IMR-90 (cell line): ENCODE data around the gene NPDC1. TPM values are rescaled to one million over a fixed set of nuclear protein-coding genes. Genes with fewer than 3 reads are reported as not detected.
A peak's percentile ranks its signal among the peaks of the same experiment; 100 is the strongest.

Experiments
- ATAC-seq: fragments of 200-7000 bp; cut with Tn5 transposase; 2 replicates; pipeline ENCODE4 v1.9.1; 2020; ENCODE audit warnings: low read depth, mild to moderate bottlenecking, moderate library complexity
- BruUV-seq: library from RNA; stranded (reverse); fragments of 400-500 nt; replicated peaks from 2 replicates; lab custom pipeline; 2021; lab: Mats Ljungman, UMichigan
- CTCF ChIA-PET: fragments of 300-600 bp; formaldehyde crosslinking; extraction: SDS; loops from one replicate; lab custom pipeline; 2021; ENCODE audit warnings: antibody characterized with exemption; lab: Yijun Ruan, JAX
- POLR2A ChIA-PET: fragments of 300-600 bp; sonication (Branson Sonifier 250); formaldehyde crosslinking; loops from one replicate; lab custom pipeline; 2022; ENCODE audit warnings: antibody characterized with exemption; ENCODE audit not compliant: unreplicated experiment; lab: Charles Lee
- DNase-seq: peaks from one replicate; pipeline ENCODE4 v3.0.0; 2013
- H2AFZ ChIP-seq: replicated peaks from 2 replicates; pipeline ENCODE3; 2013; ENCODE audit warnings: low read length, mild to moderate bottlenecking; ENCODE audit not compliant: poor library complexity
- H2AK5ac ChIP-seq: 2 replicates; pipeline ENCODE4 v1.6.1; 2013; ENCODE audit warnings: low read depth, low read length, inconsistent platforms
- H2AK9ac ChIP-seq: replicated peaks from 2 replicates; pipeline ENCODE3; 2013; ENCODE audit warnings: mild to moderate bottlenecking, low read depth, low read length, moderate library complexity; ENCODE audit not compliant: poor library complexity
- H2BK120ac ChIP-seq: 2 replicates; pipeline ENCODE4 v1.6.1; 2013; ENCODE audit warnings: low read depth, low read length, inconsistent platforms
- H2BK15ac ChIP-seq: 3 replicates; pipeline ENCODE4 v1.6.1; 2013; ENCODE audit warnings: low read depth, low read length, inconsistent platforms
- H2BK20ac ChIP-seq: 2 replicates; pipeline ENCODE4 v1.6.1; 2013; ENCODE audit warnings: low read depth, mild to moderate bottlenecking, inconsistent platforms, low read length, moderate library complexity
- H2BK5ac ChIP-seq: 2 replicates; pipeline ENCODE4 v1.6.1; 2013; ENCODE audit warnings: mild to moderate bottlenecking, low read depth, low read length, inconsistent platforms; ENCODE audit not compliant: poor library complexity, severe bottlenecking
- H3K14ac ChIP-seq: replicated peaks from 2 replicates; pipeline ENCODE4 v1.6.1; 2013; ENCODE audit warnings: low read depth, low read length, inconsistent platforms
- H3K18ac ChIP-seq: 2 replicates; pipeline ENCODE4 v1.6.1; 2013; ENCODE audit warnings: low read depth, low read length, control low read depth
- H3K23ac ChIP-seq: 2 replicates; pipeline ENCODE4 v1.6.1; 2013; ENCODE audit warnings: low read depth, low read length, inconsistent platforms
- H3K27ac ChIP-seq: 2 replicates; pipeline ENCODE4 v1.5.1; 2013; ENCODE audit warnings: mild to moderate bottlenecking, control low read depth, low read length; ENCODE audit not compliant: insufficient read depth
- H3K27me3 ChIP-seq: 2 replicates; pipeline ENCODE4 v1.6.1; 2013; ENCODE audit warnings: low read length; ENCODE audit not compliant: control insufficient read depth, insufficient read depth
- H3K36me3 ChIP-seq: 2 replicates; pipeline ENCODE4 v1.6.1; 2013; ENCODE audit warnings: low read length, mixed read lengths; ENCODE audit not compliant: control insufficient read depth, insufficient read depth
- H3K4ac ChIP-seq: 2 replicates; pipeline ENCODE4 v1.6.1; 2013; ENCODE audit warnings: low read depth, low read length, inconsistent platforms
- H3K4me1 ChIP-seq: 2 replicates; pipeline ENCODE4 v1.6.1; 2013; ENCODE audit warnings: low read length, mixed read lengths; ENCODE audit not compliant: control insufficient read depth, insufficient read depth
- H3K4me2 ChIP-seq: 2 replicates; pipeline ENCODE4 v1.6.1; 2013; ENCODE audit warnings: low read depth, mild to moderate bottlenecking, control low read depth, low read length, moderate library complexity
- H3K4me3 ChIP-seq: 2 replicates; pipeline ENCODE4 v1.5.1; 2013; ENCODE audit warnings: low read depth, mild to moderate bottlenecking, control low read depth, low read length, moderate library complexity; ENCODE audit not compliant: insufficient read depth
- H3K56ac ChIP-seq: 2 replicates; pipeline ENCODE4 v1.6.1; 2013; ENCODE audit warnings: low read length, inconsistent platforms; ENCODE audit not compliant: insufficient read depth; ENCODE audit errors: extremely low read depth
- H3K79me1 ChIP-seq, 2 experiments: 2 replicates each; pipeline ENCODE4 v1.6.1; 2013; ENCODE audit warnings: low read length in 2 of 2, inconsistent platforms in 1 of 2, low read depth in 1 of 2
- H3K9ac ChIP-seq: 2 replicates; pipeline ENCODE4 v1.6.1; 2013; ENCODE audit warnings: low read depth, low read length, control low read depth
- H3K9me1 ChIP-seq: 2 replicates; pipeline ENCODE4 v1.6.1; 2013; ENCODE audit warnings: low read length, inconsistent platforms; ENCODE audit not compliant: insufficient read depth
- H3K9me3 ChIP-seq: 2 replicates; pipeline ENCODE4 v1.6.1; 2013; ENCODE audit warnings: low read length; ENCODE audit not compliant: control insufficient read depth, insufficient read depth
- H4K20me1 ChIP-seq: 2 replicates; pipeline ENCODE4 v1.6.1; 2013; ENCODE audit warnings: low read length, inconsistent platforms; ENCODE audit not compliant: insufficient read depth
- H4K5ac ChIP-seq: 2 replicates; pipeline ENCODE4 v1.6.1; 2013; ENCODE audit warnings: mild to moderate bottlenecking, low read depth, low read length, control low read depth
- H4K8ac ChIP-seq, 2 experiments: 2 replicates each; pipeline ENCODE4 v1.6.1; 2013; ENCODE audit warnings: low read depth in 2 of 2, low read length in 2 of 2, control low read depth in 1 of 2, inconsistent platforms in 1 of 2
- H4K91ac ChIP-seq: 2 replicates; pipeline ENCODE4 v1.6.1; 2013; ENCODE audit warnings: low read depth, low read length, inconsistent platforms; ENCODE audit not compliant: insufficient read depth
- BHLHE40 ChIP-seq: fragments of 150-350 bp; IDR thresholded peaks from 2 replicates; pipeline ENCODE4 v1.6.1; 2016; ENCODE audit warnings: mild to moderate bottlenecking, low read depth, low read length
- CEBPB ChIP-seq: IDR thresholded peaks from 2 replicates; pipeline ENCODE4 v1.6.1; 2012; ENCODE audit warnings: low read depth, low read length, improper control_type of control experiment
- CHD1 ChIP-seq: IDR thresholded peaks from 2 replicates; pipeline ENCODE4 v1.6.1; 2012; ENCODE audit warnings: low read depth, low read length, improper control_type of control experiment
- CTCF ChIP-seq: conservative IDR thresholded peaks from 2 replicates; pipeline ENCODE4 v1.5.1; 2012; ENCODE audit warnings: mild to moderate bottlenecking, low read depth, low read length, improper control_type of control experiment
- FOS ChIP-seq: fragments of 150-350 bp; IDR thresholded peaks from 2 replicates; pipeline ENCODE4 v1.6.1; 2016; ENCODE audit warnings: low read depth, low read length
- MAFK ChIP-seq: IDR thresholded peaks from 2 replicates; pipeline ENCODE4 v1.6.1; 2012; ENCODE audit warnings: low read depth, low read length, improper control_type of control experiment
- MAZ ChIP-seq: IDR thresholded peaks from 2 replicates; pipeline ENCODE4 v1.6.1; 2012; ENCODE audit warnings: low read depth, mild to moderate bottlenecking, low read length, improper control_type of control experiment, moderate library complexity, borderline replicate concordance
- MXI1 ChIP-seq: IDR thresholded peaks from 2 replicates; pipeline ENCODE4 v1.6.1; 2012; ENCODE audit warnings: low read depth, mild to moderate bottlenecking, low read length, moderate library complexity, borderline replicate concordance
- NFE2L2 ChIP-seq: fragments of 150-350 bp; IDR thresholded peaks from 2 replicates; pipeline ENCODE4 v1.6.1; 2016; ENCODE audit warnings: low read depth, mild to moderate bottlenecking, low read length
- POLR2A ChIP-seq: IDR thresholded peaks from 2 replicates; pipeline ENCODE4 v1.6.1; 2012; ENCODE audit warnings: mild to moderate bottlenecking, low read depth, low read length
- RAD21 ChIP-seq: IDR thresholded peaks from 2 replicates; pipeline ENCODE4 v1.6.1; 2012; ENCODE audit warnings: low read length, improper control_type of control experiment
- RFX5 ChIP-seq: IDR thresholded peaks from 2 replicates; pipeline ENCODE4 v1.8.0; 2012; ENCODE audit warnings: low read depth, mild to moderate bottlenecking, low read length, moderate library complexity
- SMC3 ChIP-seq: fragments of 150-350 bp; IDR thresholded peaks from 2 replicates; pipeline ENCODE4 v1.6.1; 2016; ENCODE audit warnings: low read depth, mild to moderate bottlenecking, antibody characterized with exemption, low read length, moderate library complexity
- WGBS, 2 experiments: methylation state at CpG; one replicate each; pipeline versions ENCODE4 v1.1.5 to v1.1.7; 2013; ENCODE audit warnings: missing lambda C conversion rate in 2 of 2; ENCODE audit not compliant: insufficient read length in 1 of 2; ENCODE audit errors: extremely low coverage in 2 of 2; 5-methylcytosine and 5-hydroxymethylcytosine counted together
- dilution Hi-C: fragments of 300-500 bp; cut with HindIII; formaldehyde crosslinking; loops from one replicate; pipeline ENCODE4 v1.14.3; 2018; ENCODE audit warnings: low sequenced_read_pairs; ENCODE audit not compliant: unreplicated experiment
- in situ Hi-C: fragments of 300-500 bp; cut with MboI; formaldehyde crosslinking; loops from 3 replicates; pipeline ENCODE4 v1.14.3; 2019; ENCODE audit warnings: low sequenced_read_pairs, inconsistent platforms, mixed read lengths
- intact Hi-C: fragments of 100-400 bp; cut with micrococcal nuclease; formaldehyde crosslinking; loops from 2 replicates; pipeline ENCODE4 v1.10.0; 2022
- polyA plus RNA-seq, 3 experiments: library from polyadenylated mRNA; depleted of rRNA; stranded (reverse); fragments of >200 nt; gene quantifications; 2 replicates each; pipeline ENCODE4 v1.2.3, GENCODE V29; 2012; ENCODE audit warnings: low replicate concordance in 1 of 3
- total RNA-seq: library from RNA; depleted of rRNA; stranded (reverse); fragments of >200 nt; gene quantifications from 2 replicates; pipeline ENCODE4 v1.2.3, GENCODE V29; 2012
- TF ChIP-seq, protein P1 (sequence below): fragments of 150-350 bp; IDR thresholded peaks from 2 replicates; pipeline ENCODE4 v1.6.1; 2017; ENCODE audit warnings: mild to moderate bottlenecking, antibody characterized with exemption, low read length, low read depth

The NPDC1 gene
- total and polyA plus RNA-seq, 2 of the 4 experiments (the other 2 are of a cell fraction): 2.7 to 58.1 TPM

- no peak for TF ChIP-seq NFE2L2
- no peak for TF ChIP-seq BHLHE40
- no peak for TF ChIP-seq FOS
- TF ChIP-seq MAFK: no peak
- no peak; the same call in 1 of the 2 replicates for TF ChIP-seq MXI1
- TF ChIP-seq MAZ: no peak
- no peak for TF ChIP-seq RFX5
- TF ChIP-seq CTCF: no peak
- TF ChIP-seq POLR2A: no peak
- no peak for TF ChIP-seq CHD1
- TF ChIP-seq, protein P1, sequence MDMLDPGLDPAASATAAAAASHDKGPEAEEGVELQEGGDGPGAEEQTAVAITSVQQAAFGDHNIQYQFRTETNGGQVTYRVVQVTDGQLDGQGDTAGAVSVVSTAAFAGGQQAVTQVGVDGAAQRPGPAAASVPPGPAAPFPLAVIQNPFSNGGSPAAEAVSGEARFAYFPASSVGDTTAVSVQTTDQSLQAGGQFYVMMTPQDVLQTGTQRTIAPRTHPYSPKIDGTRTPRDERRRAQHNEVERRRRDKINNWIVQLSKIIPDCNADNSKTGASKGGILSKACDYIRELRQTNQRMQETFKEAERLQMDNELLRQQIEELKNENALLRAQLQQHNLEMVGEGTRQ: no peak
- TF ChIP-seq SMC3: no peak
- TF ChIP-seq RAD21: no peak
- no peak for TF ChIP-seq CEBPB
- no peaks in the 10 kb centered on the region for H3K9me3 ChIP-seq
- H3K36me3 ChIP-seq: peaks cover 13% of the 10 kb centered on the region; the same call in 1 of the 2 replicates
- H2BK15ac ChIP-seq: no peak overlapping the region
- H3K9ac ChIP-seq: peak overlapping the region; percentile 87
- POLR2A ChIA-PET: no interaction called here
- peak overlapping the region; percentile 77 for H3K14ac ChIP-seq
- H3K4me3 ChIP-seq: peak overlapping the region; percentile 61
- H3K79me1 ChIP-seq: peaks cover 31 to 34% of the 10 kb centered on the region in 2 experiments
- H4K8ac ChIP-seq: peak overlapping the region; percentile 85 to 93; a peak in 3 of 4 replicates
- H3K4me1 ChIP-seq: peaks cover 15% of the 10 kb centered on the region
- H3K4ac ChIP-seq: peak overlapping the region; percentile 70
- dilution Hi-C loops: no loop called here
- peak overlapping the region; percentile 67; the same call in 1 of the 2 replicates for H3K56ac ChIP-seq
- H2BK20ac ChIP-seq: no peak overlapping the region
- ATAC-seq (no peak), DNase-seq (no peak)
- peak overlapping the region; percentile 78 for H4K91ac ChIP-seq
- H2AK9ac ChIP-seq: peak overlapping the region; percentile 88
- CTCF ChIA-PET: no interaction called here
- peak overlapping the region; percentile 91; the same call in 1 of the 2 replicates for H2AK5ac ChIP-seq
- H3K9me1 ChIP-seq: peaks cover 6% of the 10 kb centered on the region
- intact Hi-C loops: no loop called here
- H3K27ac ChIP-seq: peak overlapping the region; percentile 62
- no TSS peak for BruUV-seq
- peak overlapping the region; percentile 78 for H3K4me2 ChIP-seq
- no peaks in the 10 kb centered on the region for H3K27me3 ChIP-seq
- H2AFZ ChIP-seq: peak overlapping the region; percentile 90
- in situ Hi-C loops: no loop called here
- H4K5ac ChIP-seq: no peak overlapping the region; the same call in 1 of the 2 replicates
- no peaks in the 10 kb centered on the region for H4K20me1 ChIP-seq
- H2BK120ac ChIP-seq: no peak overlapping the region
- peak overlapping the region; percentile 34 for H2BK5ac ChIP-seq
- H3K23ac ChIP-seq: peak overlapping the region; percentile 85
- WGBS, 2 experiments: 3% methylated on average over 8 of the region's 22 CpGs; no CpG with 5 or more reads in 1 of the 2 experiments
- no peak overlapping the region for H3K18ac ChIP-seq
These were observed 41.5 kb upstream of the NPDC1 start for GRCh38 chr9:137087409-137087925.
